HepG2 (cell line): Measurements from ENCODE around the gene PTPRM.

Experiments used
- BHLHE40 ChIP-seq: IDR thresholded peaks from 2 replicates; pipeline ENCODE4 v1.6.1; 2011; ENCODE audit warnings: low read length, improper control_type of control experiment
- NONO ChIP-seq, 2 experiments: fragments of 450-650 bp in 1 of 2; sonication (generic) in 1 of 2; formaldehyde crosslinking in 1 of 2; IDR thresholded peaks in 1 of 2; conservative IDR thresholded peaks in 1 of 2; 2 replicates each; pipeline versions ENCODE4 v1.6.1 to v1.8.0; 2017 to 2022; ENCODE audit warnings: mild to moderate bottlenecking in 1 of 2, missing genetic modification reagents in 1 of 2, moderate library complexity in 1 of 2
- ZFP37 ChIP-seq: sonication (generic); formaldehyde crosslinking; IDR thresholded peaks from 2 replicates; pipeline ENCODE4 v1.4.0; 2020; ENCODE audit warnings: missing genetic modification reagents, borderline replicate concordance
- TF ChIP-seq, protein P1 (sequence below): IDR thresholded peaks from 2 replicates; pipeline ENCODE4 v1.6.1; 2016; ENCODE audit warnings: mild to moderate bottlenecking

DNA sequence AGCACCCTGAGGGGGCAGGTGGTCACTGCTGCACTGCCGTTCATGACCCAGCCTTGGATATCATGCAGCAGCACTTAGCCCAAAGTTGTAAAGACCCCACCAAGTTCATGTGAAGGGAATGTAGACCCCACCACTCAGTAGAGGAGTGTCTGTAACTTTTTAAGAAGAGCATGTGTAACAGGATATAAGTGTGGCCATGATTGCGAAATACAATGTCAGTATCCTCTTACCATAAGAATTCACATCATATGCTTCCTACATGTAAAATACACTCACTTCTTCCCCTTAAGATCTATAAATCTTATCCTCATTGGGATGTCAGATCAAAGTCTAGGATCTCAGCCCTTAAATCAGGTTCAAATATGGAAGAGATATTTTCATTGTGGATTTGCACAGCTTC, 276.9 kb downstream of the PTPRM start:
- no peak for TF ChIP-seq BHLHE40
- no peak for TF ChIP-seq ZFP37 (CRISPR knock-in tag)
- TF ChIP-seq NONO (IDR thresholded peaks at IDR 0.05), result no peak
- TF ChIP-seq NONO (CRISPR knock-in tag; conservative IDR thresholded peaks at IDR 0.05), result no peak
- TF ChIP-seq, protein P1, sequence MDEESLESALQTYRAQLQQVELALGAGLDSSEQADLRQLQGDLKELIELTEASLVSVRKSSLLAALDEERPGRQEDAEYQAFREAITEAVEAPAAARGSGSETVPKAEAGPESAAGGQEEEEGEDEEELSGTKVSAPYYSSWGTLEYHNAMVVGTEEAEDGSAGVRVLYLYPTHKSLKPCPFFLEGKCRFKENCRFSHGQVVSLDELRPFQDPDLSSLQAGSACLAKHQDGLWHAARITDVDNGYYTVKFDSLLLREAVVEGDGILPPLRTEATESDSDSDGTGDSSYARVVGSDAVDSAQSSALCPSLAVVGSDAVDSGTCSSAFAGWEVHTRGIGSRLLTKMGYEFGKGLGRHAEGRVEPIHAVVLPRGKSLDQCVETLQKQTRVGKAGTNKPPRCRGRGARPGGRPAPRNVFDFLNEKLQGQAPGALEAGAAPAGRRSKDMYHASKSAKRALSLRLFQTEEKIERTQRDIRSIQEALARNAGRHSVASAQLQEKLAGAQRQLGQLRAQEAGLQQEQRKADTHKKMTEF (CRISPR knock-in tag), result no peak
